Stromal cell of bone marrow (primary cell): ENCODE results near the gene SNRPB2.

Source experiments
- DNase-seq: peaks from one replicate; pipeline ENCODE4 v3.0.0-alpha.2; 2012; ENCODE audit warnings: low read depth

Gene SNRPB2

GRCh38 chr20:16729565-16730460, at the start of gene SNRPB2:
TSS of gene SNRPB2 (plus strand) at chr20:16730026. CDS start at chr20:16731703, 1,677 bp downstream.
- DNase-seq = peak; percentile 94

DNA sequence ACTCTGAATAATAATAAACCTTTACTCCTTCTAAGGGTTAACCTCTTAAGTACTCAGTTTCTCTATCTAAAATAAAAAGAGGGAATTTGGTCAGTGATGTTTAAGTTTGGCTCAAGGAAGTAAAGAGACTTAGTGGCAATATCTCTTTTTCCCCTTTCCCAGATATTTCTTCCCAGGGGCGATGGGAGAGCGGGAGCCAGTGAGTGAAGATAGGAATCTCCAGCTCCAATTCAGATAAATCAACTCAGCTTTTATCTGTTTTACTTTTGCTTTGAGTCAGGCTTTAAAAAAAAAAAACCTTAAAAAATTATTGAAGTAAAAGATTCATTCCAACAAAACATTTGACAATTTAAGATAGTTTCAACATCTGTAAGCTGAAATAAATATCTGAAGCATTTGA, 45.4 kb upstream of the SNRPB2 start:
- no peak for DNase-seq

- no peak for DNase-seq
Measured at GRCh38 chr20:16689906-16690305, 39.9 kb upstream of the SNRPB2 start.

- DNase-seq = no peak
Measured at GRCh38 chr20:16691381-16691780, 38.4 kb upstream of the SNRPB2 start.

GRCh38 chr20:16692009-16692408, 37.8 kb upstream of the SNRPB2 start:
- no peak for DNase-seq

DNA sequence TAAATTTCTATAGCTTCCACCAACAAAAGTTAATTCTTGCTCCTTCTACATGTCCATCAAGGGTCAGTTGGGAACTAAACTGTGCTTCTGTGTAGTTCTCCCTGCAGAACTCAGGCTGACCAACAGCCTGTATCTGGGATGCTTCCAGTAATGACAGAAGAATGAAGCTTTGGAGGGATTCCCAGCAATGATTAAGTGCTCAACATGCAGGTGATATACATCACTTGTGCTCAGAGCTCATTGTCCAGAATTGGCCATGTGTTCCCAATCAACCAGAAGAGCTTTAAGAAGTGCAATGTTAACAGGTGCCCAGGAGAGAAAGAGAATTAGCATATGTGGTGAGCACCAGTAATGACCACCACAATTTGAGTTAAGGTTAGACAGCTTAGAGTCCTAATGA, 37.4 kb upstream of the SNRPB2 start:
- no peak for DNase-seq

DNA sequence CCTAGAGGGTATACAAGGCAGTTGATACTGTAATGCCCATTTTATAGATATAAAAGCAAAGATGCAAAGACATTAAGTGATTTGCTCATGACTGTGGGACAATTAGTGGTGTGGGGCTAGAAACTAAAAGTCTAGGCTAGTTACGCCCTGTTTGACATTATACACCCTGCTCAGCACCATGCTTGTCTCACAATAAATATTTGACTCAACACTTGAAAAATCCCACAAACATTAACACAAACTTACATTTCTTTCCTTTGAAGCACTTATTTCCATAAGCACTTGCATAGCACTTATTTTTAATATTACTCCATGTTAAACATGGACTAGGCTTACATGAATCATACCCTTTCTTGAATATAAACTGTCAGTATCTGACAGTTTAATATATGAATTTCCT, 36.5 kb upstream of the SNRPB2 start:
- no peak for DNase-seq

DNA sequence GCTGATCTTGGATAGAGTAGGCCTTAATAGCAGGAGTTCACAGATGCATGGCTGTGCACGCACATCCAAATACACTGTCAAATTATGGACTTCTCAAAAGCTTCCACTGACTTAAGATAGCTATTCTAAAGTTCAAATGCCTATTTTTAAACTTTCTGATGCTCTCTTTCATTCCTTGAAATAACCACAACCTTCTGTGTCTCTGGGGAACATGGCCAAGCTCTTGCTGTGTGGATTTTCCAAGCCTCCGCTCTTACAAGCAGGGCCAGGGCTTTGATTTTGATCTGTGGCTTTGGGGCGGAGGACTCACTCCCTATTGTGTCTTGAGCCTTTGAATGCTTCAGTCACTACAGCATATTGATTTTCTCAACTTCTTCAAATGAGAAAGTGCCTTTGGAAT, 35.7 kb upstream of the SNRPB2 start:
- DNase-seq = peak; percentile 3

DNA sequence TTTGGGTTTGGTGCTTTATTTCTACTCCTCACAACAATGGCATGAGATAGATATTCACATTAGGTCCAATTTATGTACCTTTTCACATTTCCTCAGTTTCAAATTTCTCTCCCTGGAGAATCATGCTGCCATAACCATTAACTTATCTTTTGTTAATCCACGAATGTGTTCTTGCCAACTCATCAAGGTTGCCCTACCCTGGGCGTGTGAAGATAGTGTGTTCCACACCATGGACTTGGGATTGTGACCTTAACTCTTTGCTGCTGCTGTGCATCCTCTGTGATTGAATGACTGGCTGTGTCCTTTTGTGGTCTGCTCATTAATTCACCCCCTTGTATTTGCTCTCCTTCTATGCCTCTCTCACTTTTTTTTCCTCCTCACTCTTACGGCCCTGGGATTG, 34.2 kb upstream of the SNRPB2 start:
- DNase-seq = no peak

DNA sequence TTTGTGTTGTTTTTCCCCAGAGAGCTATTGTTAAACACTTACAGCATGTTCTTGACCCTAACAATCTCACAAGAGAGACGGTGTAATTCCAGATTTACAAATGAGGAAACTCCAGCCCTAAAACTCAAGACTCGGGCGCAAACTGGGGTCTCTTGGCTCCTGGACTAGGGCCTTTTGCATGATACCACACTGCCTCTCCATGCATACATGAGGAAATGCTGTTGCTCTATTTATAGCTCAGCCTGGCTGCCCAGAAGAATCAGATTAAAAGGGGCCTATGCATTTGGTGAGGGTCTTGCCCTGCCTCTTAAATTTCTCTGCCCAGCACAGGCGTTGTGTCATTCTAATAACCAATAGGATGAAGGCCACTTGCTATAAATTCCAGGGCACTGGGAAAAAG, 30.5 kb upstream of the SNRPB2 start:
- no peak for DNase-seq

- no peak for DNase-seq
Measured at GRCh38 chr20:16701296-16701695, 28.5 kb upstream of the SNRPB2 start.

GRCh38 chr20:16703570-16703969, 26.3 kb upstream of the SNRPB2 start:
- no peak for DNase-seq

GRCh38 chr20:16707674-16708073, 22.2 kb upstream of the SNRPB2 start:
- no peak for DNase-seq

- DNase-seq = no peak
Measured at GRCh38 chr20:16708602-16709001, 21.2 kb upstream of the SNRPB2 start.

GRCh38 chr20:16709017-16709416, 20.8 kb upstream of the SNRPB2 start:
- DNase-seq = no peak

GRCh38 chr20:16710781-16711180, 19.0 kb upstream of the SNRPB2 start:
- DNase-seq = no peak

GRCh38 chr20:16711661-16712258, 18.1 kb upstream of the SNRPB2 start:
- no peak for DNase-seq

GRCh38 chr20:16712511-16712947, 17.3 kb upstream of the SNRPB2 start:
- DNase-seq = no peak

GRCh38 chr20:16713066-16713465, 16.8 kb upstream of the SNRPB2 start:
- no peak for DNase-seq

DNA sequence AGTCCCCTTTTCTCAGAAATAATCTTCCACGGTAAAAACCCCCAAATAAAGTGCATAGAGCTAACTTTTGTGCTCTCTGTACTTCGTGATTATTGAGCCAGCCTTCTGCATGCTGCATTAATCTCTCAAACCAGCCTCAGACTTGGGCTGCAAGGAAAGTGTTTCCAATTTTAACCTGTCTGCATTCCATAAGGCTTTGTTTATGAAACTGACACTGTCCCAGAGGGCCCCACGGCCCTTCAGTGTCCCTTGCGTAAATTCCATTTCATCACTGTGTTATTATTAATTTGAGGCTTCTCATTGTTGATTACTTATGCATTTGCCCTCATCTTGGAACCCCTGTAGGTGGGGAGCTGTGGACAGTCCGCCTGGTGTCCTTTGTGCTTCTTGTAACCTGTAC, 15.6 kb upstream of the SNRPB2 start:
- DNase-seq = no peak

GRCh38 chr20:16714751-16715150, 15.1 kb upstream of the SNRPB2 start:
- DNase-seq = no peak

DNA sequence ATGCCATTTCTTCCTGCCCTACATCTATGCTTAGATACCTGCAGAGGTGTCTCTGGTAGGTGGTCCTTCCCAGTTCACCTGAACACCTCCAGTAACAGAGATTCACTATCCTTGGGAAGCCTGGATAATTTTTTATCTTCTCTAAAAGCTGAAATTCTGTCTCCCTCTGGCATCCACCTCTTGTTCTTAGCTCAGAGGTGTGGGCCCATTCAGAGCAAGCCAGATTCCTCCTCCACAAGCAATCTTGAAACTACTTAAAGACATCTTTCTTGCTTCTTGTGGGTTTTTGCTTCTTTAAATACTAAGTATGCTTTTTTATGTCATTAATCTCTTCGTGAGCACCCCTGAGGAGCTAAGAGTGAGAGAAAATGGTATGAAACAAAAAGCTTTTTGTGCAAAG, 10.4 kb upstream of the SNRPB2 start:
- no peak for DNase-seq

- no peak for DNase-seq
Measured at GRCh38 chr20:16729080-16729479, 746 bp upstream of the SNRPB2 start.
